Fibroblast of villous mesenchyme (primary cell): ENCODE data around the gene CACNA1C. TPM values are rescaled to one million over a fixed set of nuclear protein-coding genes. Genes with fewer than 3 reads are reported as not detected.

ENCODE experiments used
- DNase-seq: peaks from one replicate; pipeline ENCODE4 v3.0.0-alpha.2; 2010; ENCODE audit warnings: low read depth
- H3K4me3 ChIP-seq: 2 replicates; pipeline ENCODE4 v1.5.1; 2011; ENCODE audit warnings: low read depth, mild to moderate bottlenecking, low read length
- total RNA-seq: library from RNA; depleted of rRNA; stranded (reverse); fragments of >200 nt; gene quantifications from 2 replicates; pipeline ENCODE4 v1.2.3, GENCODE V29; 2012
- TF ChIP-seq, protein P1 (sequence below): IDR thresholded peaks from 2 replicates; pipeline ENCODE4 v1.5.1; 2012; ENCODE audit warnings: low read depth, mild to moderate bottlenecking, low read length; ENCODE audit not compliant: insufficient read depth

The CACNA1C gene
- total RNA-seq, 1 donor: 11.7 TPM

DNA sequence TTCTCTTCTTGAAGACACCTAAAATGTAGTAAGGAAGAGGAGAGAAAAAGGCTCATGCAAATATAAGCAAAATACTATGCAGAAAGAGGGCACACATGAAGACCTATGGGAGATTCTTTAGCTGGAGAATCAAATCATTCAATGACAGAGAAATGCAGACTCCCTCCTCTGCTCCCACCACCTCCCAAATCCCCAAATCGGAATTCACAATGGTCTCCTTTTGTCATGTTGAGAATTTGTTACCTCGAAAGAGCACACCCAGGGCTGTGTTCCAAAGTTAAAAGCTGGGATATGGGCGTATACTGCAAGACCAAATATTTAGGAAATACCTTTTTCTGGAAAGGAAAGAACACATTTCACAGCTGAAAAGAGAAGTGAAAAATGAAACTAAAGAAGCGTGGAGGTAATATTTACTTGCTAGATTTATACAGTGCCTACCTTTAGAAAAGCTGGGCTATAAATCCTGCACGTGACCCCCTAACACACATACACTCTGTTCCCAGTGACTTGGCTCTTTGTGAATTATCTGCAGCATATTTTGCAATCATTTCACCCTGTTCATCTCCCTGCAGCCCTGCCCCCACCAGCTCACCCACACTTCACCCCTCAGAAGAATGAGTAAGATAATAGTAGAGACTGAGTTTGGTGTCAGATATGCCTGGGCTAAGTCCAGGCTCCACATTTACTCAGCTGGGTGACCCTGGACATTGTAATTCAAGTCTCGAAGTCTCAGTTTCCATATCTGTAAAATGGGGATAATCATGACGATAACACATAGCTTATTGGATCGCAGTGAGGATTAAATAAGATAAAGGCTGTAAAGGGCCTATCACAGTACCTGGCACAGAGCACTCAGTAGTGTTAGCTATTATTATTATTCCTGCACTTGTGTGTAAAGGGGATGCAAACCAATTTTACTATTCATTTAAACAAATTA, 2.9 kb upstream of the CACNA1C start:
- TF ChIP-seq, protein P1, sequence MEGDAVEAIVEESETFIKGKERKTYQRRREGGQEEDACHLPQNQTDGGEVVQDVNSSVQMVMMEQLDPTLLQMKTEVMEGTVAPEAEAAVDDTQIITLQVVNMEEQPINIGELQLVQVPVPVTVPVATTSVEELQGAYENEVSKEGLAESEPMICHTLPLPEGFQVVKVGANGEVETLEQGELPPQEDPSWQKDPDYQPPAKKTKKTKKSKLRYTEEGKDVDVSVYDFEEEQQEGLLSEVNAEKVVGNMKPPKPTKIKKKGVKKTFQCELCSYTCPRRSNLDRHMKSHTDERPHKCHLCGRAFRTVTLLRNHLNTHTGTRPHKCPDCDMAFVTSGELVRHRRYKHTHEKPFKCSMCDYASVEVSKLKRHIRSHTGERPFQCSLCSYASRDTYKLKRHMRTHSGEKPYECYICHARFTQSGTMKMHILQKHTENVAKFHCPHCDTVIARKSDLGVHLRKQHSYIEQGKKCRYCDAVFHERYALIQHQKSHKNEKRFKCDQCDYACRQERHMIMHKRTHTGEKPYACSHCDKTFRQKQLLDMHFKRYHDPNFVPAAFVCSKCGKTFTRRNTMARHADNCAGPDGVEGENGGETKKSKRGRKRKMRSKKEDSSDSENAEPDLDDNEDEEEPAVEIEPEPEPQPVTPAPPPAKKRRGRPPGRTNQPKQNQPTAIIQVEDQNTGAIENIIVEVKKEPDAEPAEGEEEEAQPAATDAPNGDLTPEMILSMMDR: no peak
- no peak overlapping the region for H3K4me3 ChIP-seq
- no peak for DNase-seq

DNA sequence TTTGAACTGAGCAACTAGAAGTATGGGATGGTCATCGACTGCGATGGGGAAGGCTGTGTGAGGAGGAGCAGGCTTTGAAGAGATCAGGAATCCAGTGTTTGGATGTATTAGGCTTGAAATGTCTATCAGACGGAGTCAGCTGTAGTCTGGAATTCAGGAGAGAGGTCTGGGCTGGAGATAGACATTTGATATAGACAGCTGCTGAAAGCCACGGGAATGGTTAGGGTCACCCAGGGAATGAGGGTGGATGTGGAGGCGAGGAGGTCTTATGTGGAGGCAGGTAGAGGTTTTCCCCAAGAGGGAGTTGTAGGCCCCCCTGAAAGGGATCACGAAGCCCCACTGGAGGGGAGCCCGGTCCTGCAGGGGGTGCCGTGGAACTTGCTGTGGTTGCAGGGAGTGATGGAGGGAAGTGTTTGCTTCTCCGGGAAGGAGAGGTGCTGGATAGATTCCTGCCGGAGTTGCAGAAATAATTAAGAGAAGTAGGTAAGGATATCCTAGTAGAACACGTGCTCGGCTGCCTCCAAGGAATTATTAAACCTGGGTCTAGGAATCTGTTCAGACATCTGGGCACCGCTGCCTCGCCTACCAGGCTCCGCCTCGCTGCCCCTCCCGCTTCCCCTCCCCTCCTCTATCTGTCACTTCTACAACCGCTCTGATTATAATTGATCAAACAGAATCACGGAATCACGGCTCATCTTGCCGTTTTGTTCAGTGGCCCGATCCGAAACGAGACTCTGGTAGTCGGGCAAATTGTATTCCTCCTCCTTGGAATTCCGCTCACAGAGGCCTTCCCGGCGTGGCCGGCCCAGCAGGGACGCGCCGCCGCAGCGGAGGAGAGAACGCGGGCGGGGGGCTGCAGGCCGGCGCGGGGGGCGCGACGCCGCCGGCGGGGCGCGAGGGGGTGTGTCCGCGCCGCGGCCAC, 826 bp upstream of the CACNA1C start:
- TF ChIP-seq, protein P1: no peak
- DNase-seq: no peak
- H3K4me3 ChIP-seq: peak overlapping the region; percentile 50

DNA sequence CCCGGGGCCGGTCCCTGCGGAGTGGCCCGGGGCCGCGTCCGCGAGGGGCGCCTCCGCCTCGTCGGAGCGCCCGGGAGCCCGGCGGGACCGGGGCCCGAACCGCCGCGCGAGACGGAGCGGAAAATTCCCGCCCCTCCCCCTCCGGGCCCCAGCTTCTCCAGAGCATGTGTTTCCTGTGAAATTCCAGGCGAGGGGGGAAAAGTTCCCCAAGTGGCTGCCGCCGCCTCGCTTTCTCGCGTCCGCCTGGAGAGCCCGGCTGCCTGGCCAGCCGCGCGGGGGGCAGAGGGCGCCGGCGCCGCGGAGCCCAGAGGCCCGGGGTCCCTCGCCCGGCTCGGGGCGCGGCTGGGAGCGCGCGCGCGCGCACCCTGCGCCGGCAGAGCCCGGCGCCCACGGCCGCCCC, 904 bp downstream of the CACNA1C start:
- peak overlapping the region; percentile 63 for H3K4me3 ChIP-seq
- TF ChIP-seq, protein P1: no peak
- no peak for DNase-seq

DNA sequence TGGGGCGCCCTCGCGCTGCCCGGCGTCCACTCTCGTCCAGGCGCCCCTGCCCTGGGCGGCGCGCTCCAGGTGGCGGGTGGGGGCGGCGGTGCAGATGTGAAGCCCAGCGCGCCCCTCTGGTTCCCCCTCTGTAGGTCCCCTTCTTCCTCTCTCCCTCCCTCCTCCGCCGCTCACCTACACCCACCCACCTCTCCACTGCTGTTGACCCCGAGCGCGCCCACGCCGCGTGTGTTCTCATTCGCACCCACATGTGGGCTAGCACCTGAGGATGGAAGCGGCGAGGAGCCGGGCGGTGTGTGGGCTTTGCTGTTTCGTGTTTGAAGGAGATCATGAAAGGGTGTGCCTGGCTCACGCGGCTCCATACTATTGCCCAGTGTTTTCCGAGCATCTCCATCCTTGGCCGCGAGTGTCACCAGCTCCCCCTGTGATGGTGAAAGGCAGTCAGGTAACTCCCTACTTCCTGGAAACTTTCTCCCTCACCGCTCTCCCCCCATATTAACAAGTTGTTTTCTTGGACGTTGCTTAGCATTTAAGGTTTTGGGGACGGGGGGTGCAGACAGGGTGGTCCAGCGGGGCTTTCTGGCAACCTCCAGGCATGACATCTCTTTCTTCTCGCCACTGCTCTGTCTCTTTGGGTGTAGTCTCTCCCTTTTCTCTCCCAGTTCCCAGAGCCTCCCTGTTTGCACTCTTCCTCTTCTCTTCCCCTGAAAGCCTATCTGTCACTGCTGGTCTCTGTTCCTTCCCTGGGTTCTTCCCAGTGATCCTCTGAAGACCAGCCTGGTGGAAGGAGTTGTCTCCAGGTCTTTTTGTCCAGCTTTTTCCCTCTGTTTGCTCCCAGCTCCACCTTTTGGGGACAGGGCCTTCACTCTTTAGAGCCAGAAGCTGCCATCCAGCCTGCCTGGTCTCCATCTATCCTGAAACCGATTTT, 1.6 kb downstream of the CACNA1C start:
- TF ChIP-seq, protein P1: no peak
- no peak for DNase-seq
- peak overlapping the region; percentile 48 for H3K4me3 ChIP-seq

DNA sequence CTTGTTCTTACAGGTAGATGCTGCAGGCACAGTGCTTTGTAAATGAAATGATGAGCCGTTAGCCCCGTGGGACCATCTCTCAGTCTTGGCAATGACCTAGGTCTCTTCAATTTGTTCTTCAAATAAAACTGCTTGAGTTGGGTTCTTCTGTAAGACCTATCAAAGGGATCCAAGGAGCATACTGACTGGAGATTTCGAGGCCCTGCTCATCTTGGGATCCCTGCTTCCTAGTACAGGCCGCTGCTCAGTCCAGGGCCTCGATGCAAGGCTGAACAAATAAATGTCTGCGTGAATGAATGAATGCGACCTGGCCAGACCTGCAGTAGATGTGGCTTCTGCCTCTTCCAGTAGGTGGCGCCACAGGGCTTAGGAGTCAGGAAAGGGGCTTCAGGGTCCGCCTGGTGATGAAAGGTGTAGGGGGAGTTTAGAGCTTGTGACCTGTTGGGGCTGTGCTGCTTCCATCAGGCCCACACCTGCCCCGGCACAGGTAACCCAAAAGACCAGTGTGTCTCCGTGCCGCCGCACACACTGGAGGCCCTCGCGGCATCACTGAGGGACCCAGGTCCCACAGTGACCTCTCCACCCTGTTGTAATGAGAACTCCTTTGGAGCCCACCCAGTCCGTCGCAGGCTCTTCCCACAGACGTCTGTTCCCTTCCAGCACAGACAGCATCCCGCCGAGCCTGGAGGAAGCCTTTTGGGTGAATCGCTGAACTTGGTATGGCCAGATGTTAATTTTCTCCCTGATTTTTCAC, 4.4 kb downstream of the CACNA1C start:
- DNase-seq: peak; percentile 64
- TF ChIP-seq, protein P1: peak; percentile 86
- H3K4me3 ChIP-seq: no peak overlapping the region
